DMS53 treated with DMSO at 0.1 percent for 48 hours (cell line): ENCODE results near the gene VANGL1.

Experiments used
- DNase-seq: peaks from one replicate; lab custom pipeline; 2025; ENCODE audit not compliant: unreplicated experiment; lab: John Stamatoyannopoulos, UW

The VANGL1 gene

GRCh38 chr1:115666702-115667101 lies 24.9 kb downstream of the VANGL1 start:
- no peak for DNase-seq

- no peak for DNase-seq
Observed at GRCh38 chr1:115668579-115668978, 26.8 kb downstream of the VANGL1 start.

- peak; percentile 13 for DNase-seq
Observed at GRCh38 chr1:115669002-115669673, 27.4 kb downstream of the VANGL1 start.

GRCh38 chr1:115669886-115670285 lies 28.1 kb downstream of the VANGL1 start:
- DNase-seq, result no peak

GRCh38 chr1:115670476-115671175 lies 28.9 kb downstream of the VANGL1 start:
- DNase-seq, result peak; percentile 50

- peak; percentile 11 for DNase-seq
Observed at GRCh38 chr1:115671176-115671934, 29.6 kb downstream of the VANGL1 start.

GRCh38 chr1:115672224-115673009 lies 30.6 kb downstream of the VANGL1 start:
- no peak for DNase-seq

GRCh38 chr1:115676498-115677181 lies 34.9 kb downstream of the VANGL1 start:
- no peak for DNase-seq

- DNase-seq, result no peak
Observed at GRCh38 chr1:115677182-115677555, 35.4 kb downstream of the VANGL1 start.

GRCh38 chr1:115677565-115677964 lies 35.8 kb downstream of the VANGL1 start:
- DNase-seq, result no peak

- DNase-seq, result no peak
Observed at GRCh38 chr1:115678141-115678540, 36.4 kb downstream of the VANGL1 start.

- no peak for DNase-seq
Observed at GRCh38 chr1:115679141-115679611, 37.4 kb downstream of the VANGL1 start.

- no peak for DNase-seq
Observed at GRCh38 chr1:115680730-115681111, 39.0 kb downstream of the VANGL1 start.

GRCh38 chr1:115682792-115683191 lies 41.0 kb downstream of the VANGL1 start:
- no peak for DNase-seq

- DNase-seq, result no peak
Observed at GRCh38 chr1:115685029-115685705, 43.4 kb downstream of the VANGL1 start.

- DNase-seq, result no peak
Observed at GRCh38 chr1:115687744-115688143, 46.0 kb downstream of the VANGL1 start.

GRCh38 chr1:115690972-115691371 lies 49.2 kb downstream of the VANGL1 start:
- DNase-seq, result no peak

- DNase-seq, result no peak
Observed at GRCh38 chr1:115692224-115692623, 50.5 kb downstream of the VANGL1 start.

GRCh38 chr1:115694805-115695204 lies 53.0 kb downstream of the VANGL1 start:
- no peak for DNase-seq

- no peak for DNase-seq
Observed at GRCh38 chr1:115697619-115698018, 55.8 kb downstream of the VANGL1 start.
